ENCODE measurements around the gene IL9R.

- TF ChIP-seq POLR2A (IDR thresholded peaks at IDR 0.05; ENCODE audit: low read depth): no peak
- no peak for TF ChIP-seq CTCF (IDR thresholded peaks at IDR 0.05)
Observed at GRCh38 chrX:155957843-155958242, 39.7 kb upstream of the IL9R start.
